ENCODE data around the gene FOXL2NB.

The FOXL2NB gene

GRCh38 chr3:138945709-138946662 lies 1.0 kb upstream of the FOXL2NB start:
- WGBS (ENCODE audit: insufficient coverage, insufficient read length), result no CpG with 5 or more reads among the region's 120 CpGs
- H3K36me3 ChIP-seq (ENCODE audit: control insufficient read depth, insufficient read depth, low read length), result no peaks in the 10 kb centered on the region
- peaks cover 85% of the 10 kb centered on the region for H3K27me3 ChIP-seq (ENCODE audit: control insufficient read depth, insufficient read depth, low read length)
- H3K4me3 ChIP-seq (ENCODE audit: low read length), result peak overlapping the region; percentile 25
- H3K27ac ChIP-seq (ENCODE audit: low read length), result no peak overlapping the region
- H3K4me1 ChIP-seq (ENCODE audit: control insufficient read depth, insufficient read depth, low read length), result peaks cover 11% of the 10 kb centered on the region; the same call in 1 of the 2 replicates
- DNase-seq (ENCODE audit: low read depth, low spot score), result no peak
- H3K9me3 ChIP-seq (ENCODE audit: control insufficient read depth, insufficient read depth, low read length), result no peaks in the 10 kb centered on the region

DNA sequence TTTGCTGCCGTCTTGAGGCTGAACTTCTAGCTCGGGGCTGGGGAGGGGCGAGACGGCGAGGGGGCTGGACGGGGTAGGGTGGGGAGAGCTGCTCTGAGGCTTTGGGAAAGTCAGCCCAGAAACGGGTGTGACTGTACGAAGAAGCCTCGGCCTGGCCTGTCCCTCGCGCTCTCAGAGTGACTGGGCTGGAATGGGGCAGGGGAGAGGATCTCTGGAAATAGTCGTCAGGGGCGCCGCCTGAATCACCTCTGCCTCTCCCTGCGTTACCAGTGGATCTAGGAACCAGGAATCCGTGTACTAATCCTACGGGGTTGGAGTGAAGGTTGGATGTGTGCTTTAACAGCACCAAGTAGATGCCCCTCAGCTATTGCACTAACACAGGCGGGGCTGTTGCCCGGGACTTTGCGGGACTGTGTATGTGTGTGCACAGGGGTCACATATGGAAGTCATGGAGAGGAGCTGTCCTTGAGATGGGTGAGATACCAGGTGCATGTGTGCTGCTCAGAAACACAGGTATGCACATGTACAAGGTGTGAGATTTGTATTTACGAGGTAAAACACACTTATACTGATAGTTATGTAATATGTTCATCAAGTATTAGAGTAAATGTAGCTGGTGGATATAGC lies 591 bp downstream of the FOXL2NB start:
- DNase-seq (ENCODE audit: low read depth, low spot score), result no peak
- Histone ChIP-seq H3K4me3 (ENCODE audit: low read length) (peak overlapping the region; percentile 25; the same call in 1 of the 2 replicates), H3K9me3 (ENCODE audit: control insufficient read depth, insufficient read depth, low read length) (no peaks in the 10 kb centered on the region), H3K36me3 (ENCODE audit: control insufficient read depth, insufficient read depth, low read length) (no peaks in the 10 kb centered on the region), H3K27ac (ENCODE audit: low read length) (no peak overlapping the region), H3K4me1 (ENCODE audit: control insufficient read depth, insufficient read depth, low read length) (peaks cover 11% of the 10 kb centered on the region), H3K27me3 (ENCODE audit: control insufficient read depth, insufficient read depth, low read length) (peaks cover 86% of the 10 kb centered on the region)
- WGBS (ENCODE audit: insufficient coverage, insufficient read length), result no CpG with 5 or more reads among the region's 21 CpGs

DNA sequence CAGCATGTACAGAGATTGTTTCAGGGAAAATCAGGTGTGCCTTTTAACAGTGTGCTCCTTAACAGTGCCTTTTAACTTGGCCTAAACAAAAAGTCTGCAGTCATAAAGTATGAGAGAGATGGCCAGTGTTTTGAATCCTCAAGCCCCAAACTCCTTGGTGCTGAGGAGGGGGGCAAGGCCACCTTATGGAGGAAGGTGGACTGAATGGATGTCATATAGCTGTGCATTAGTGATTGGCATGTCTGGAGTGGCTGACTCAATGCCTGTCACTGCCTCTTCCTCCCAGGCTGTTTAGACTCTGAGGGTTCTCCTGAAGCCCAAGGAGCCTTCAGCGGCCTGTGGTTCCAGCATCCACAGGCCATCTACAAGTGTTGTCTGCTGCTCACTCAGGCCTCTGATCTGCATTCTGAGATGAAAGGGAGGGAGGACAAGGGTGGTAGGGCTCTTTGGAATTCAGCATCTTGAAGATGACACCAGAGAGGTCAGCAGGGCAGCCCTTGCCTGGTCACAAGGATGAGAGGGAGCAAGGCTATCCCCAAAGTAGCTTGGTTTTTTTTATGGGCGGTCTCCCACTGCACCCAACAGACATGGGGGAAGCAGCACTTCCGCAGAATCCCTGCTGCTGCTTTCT lies 1.5 kb downstream of the FOXL2NB start:
- Histone ChIP-seq H3K9me3 (ENCODE audit: control insufficient read depth, insufficient read depth, low read length) (no peaks in the 10 kb centered on the region), H3K27me3 (ENCODE audit: control insufficient read depth, insufficient read depth, low read length) (peaks cover 78% of the 10 kb centered on the region), H3K27ac (ENCODE audit: low read length) (no peak overlapping the region), H3K4me3 (ENCODE audit: low read length) (no peak overlapping the region), H3K36me3 (ENCODE audit: control insufficient read depth, insufficient read depth, low read length) (no peaks in the 10 kb centered on the region), H3K4me1 (ENCODE audit: control insufficient read depth, insufficient read depth, low read length) (peaks cover 10% of the 10 kb centered on the region)
- no peak for DNase-seq (ENCODE audit: low read depth, low spot score)
- no CpG with 5 or more reads among the region's 3 CpGs for WGBS (ENCODE audit: insufficient coverage, insufficient read length)

DNA sequence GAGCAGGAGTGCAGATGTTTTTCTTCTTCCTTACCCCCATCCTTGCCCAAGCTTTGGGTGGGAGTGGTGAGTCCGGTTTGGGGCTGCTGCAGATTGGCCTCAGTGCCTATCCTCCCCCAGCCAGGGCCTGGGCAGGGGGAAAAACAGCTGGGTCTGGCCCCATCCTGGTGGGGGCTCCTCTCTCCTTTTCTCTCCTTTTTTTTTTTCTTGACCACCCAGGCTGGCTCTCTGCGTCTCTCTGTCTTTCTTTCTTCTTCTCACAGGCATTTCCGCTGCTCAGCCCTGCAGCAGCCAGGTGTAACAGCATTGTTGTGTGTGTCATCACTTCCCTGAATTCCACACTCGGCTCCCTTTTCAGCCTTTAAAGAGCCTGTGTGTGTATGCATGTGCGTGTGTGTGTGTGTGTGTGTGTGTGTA lies 2.0 kb downstream of the FOXL2NB start:
- Histone ChIP-seq H3K27ac (ENCODE audit: low read length) (no peak overlapping the region), H3K27me3 (ENCODE audit: control insufficient read depth, insufficient read depth, low read length) (peaks cover 72% of the 10 kb centered on the region), H3K36me3 (ENCODE audit: control insufficient read depth, insufficient read depth, low read length) (no peaks in the 10 kb centered on the region), H3K9me3 (ENCODE audit: control insufficient read depth, insufficient read depth, low read length) (no peaks in the 10 kb centered on the region), H3K4me3 (ENCODE audit: low read length) (no peak overlapping the region), H3K4me1 (ENCODE audit: control insufficient read depth, insufficient read depth, low read length) (peaks cover 10% of the 10 kb centered on the region)
- no CpG with 5 or more reads among the region's 5 CpGs for WGBS (ENCODE audit: insufficient coverage, insufficient read length)
- DNase-seq (ENCODE audit: low read depth, low spot score), result no peak

GRCh38 chr3:138949445-138950005 lies 2.5 kb downstream of the FOXL2NB start:
- H3K9me3 ChIP-seq (ENCODE audit: control insufficient read depth, insufficient read depth, low read length), result no peaks in the 10 kb centered on the region
- peaks cover 68% of the 10 kb centered on the region for H3K27me3 ChIP-seq (ENCODE audit: control insufficient read depth, insufficient read depth, low read length)
- WGBS (ENCODE audit: insufficient coverage, insufficient read length), result no CpG with 5 or more reads among the region's 27 CpGs
- no peak overlapping the region for H3K27ac ChIP-seq (ENCODE audit: low read length)
- H3K36me3 ChIP-seq (ENCODE audit: control insufficient read depth, insufficient read depth, low read length), result no peaks in the 10 kb centered on the region
- peaks cover 10% of the 10 kb centered on the region for H3K4me1 ChIP-seq (ENCODE audit: control insufficient read depth, insufficient read depth, low read length)
- H3K4me3 ChIP-seq (ENCODE audit: low read length), result peak overlapping the region; percentile 23; the same call in 1 of the 2 replicates
- DNase-seq (ENCODE audit: low read depth, low spot score), result no peak

DNA sequence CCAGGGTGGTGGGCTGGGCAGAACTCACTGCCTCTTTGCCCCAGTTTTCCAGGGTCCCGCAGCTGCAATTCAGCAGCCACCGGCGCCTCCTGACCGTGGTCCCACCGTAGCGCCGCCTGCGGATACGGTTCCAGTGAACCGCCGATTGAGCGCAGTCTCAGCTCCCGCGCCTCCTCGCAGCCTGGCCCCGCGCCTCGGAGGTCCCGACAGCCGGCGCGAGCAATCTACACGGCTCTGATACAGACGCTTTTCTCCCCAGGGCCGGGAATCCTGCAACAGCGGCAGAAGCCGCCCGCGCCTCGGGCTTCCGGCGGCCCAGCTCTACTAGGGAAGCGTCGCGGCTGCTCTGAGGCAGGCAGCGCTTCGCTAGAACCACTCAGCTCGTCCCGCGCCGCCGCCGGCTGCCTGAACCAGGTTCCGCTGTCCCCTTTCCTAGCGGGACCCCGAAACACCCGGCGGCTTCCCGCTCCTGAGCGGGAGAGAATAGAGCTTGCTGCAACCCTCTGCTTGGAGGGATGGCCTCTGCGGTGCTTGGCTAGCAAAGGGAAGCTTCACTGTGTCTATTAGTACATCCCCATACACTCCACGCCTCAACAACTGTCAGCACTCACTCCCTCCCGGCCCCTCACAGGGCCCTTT lies 3.1 kb downstream of the FOXL2NB start:
- H3K4me1 ChIP-seq (ENCODE audit: control insufficient read depth, insufficient read depth, low read length), result peaks cover 10% of the 10 kb centered on the region
- H3K4me3 ChIP-seq (ENCODE audit: low read length), result peak overlapping the region; percentile 23; the same call in 1 of the 2 replicates
- WGBS (ENCODE audit: insufficient coverage, insufficient read length), result no CpG with 5 or more reads among the region's 53 CpGs
- peaks cover 62% of the 10 kb centered on the region for H3K27me3 ChIP-seq (ENCODE audit: control insufficient read depth, insufficient read depth, low read length)
- H3K36me3 ChIP-seq (ENCODE audit: control insufficient read depth, insufficient read depth, low read length), result no peaks in the 10 kb centered on the region
- H3K9me3 ChIP-seq (ENCODE audit: control insufficient read depth, insufficient read depth, low read length), result no peaks in the 10 kb centered on the region
- no peak overlapping the region for H3K27ac ChIP-seq (ENCODE audit: low read length)
- DNase-seq (ENCODE audit: low read depth, low spot score), result no peak

GRCh38 chr3:138950701-138951100 lies 3.7 kb downstream of the FOXL2NB start:
- H3K27me3 ChIP-seq (ENCODE audit: control insufficient read depth, insufficient read depth, low read length), result peaks cover 58% of the 10 kb centered on the region
- H3K9me3 ChIP-seq (ENCODE audit: control insufficient read depth, insufficient read depth, low read length), result no peaks in the 10 kb centered on the region
- no CpG with 5 or more reads among the region's 8 CpGs for WGBS (ENCODE audit: insufficient coverage, insufficient read length)
- DNase-seq (ENCODE audit: low read depth, low spot score), result no peak
- peaks cover 10% of the 10 kb centered on the region for H3K4me1 ChIP-seq (ENCODE audit: control insufficient read depth, insufficient read depth, low read length)
- H3K36me3 ChIP-seq (ENCODE audit: control insufficient read depth, insufficient read depth, low read length), result no peaks in the 10 kb centered on the region
- H3K27ac ChIP-seq (ENCODE audit: low read length), result no peak overlapping the region
- no peak overlapping the region; the same call in 1 of the 2 replicates for H3K4me3 ChIP-seq (ENCODE audit: low read length)

DNA sequence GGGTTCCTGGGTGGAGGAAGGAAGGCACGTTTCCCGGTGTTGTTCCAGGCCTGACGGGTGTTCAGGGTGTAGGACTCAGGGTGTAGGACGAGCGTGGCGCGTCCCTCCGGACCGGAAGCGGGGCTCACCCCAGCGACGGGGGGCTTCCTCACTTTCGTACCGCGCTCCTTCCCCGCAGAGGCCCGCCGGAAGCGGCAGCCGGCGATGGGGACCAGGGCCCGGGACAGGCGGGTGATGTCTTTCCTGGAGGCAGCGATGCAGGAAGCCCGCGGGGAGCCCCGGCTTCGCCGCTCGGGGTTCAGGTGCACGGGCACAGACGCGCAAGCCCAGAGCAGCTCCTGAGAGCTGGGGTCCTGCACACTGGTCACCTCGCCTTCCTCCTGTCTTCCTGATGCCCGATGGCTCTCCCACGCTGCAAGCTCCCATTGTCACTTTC lies 13.4 kb downstream of the FOXL2NB start:
- Histone ChIP-seq H3K9me3 (ENCODE audit: control insufficient read depth, insufficient read depth, low read length) (no peaks in the 10 kb centered on the region), H3K4me3 (ENCODE audit: low read length) (no peak overlapping the region), H3K27me3 (ENCODE audit: control insufficient read depth, insufficient read depth, low read length) (no peaks in the 10 kb centered on the region), H3K36me3 (ENCODE audit: control insufficient read depth, insufficient read depth, low read length) (no peaks in the 10 kb centered on the region), H3K4me1 (ENCODE audit: control insufficient read depth, insufficient read depth, low read length) (no peaks in the 10 kb centered on the region), H3K27ac (ENCODE audit: low read length) (no peak overlapping the region)
- no peak for DNase-seq (ENCODE audit: low read depth, low spot score)
- no CpG with 5 or more reads among the region's 36 CpGs for WGBS (ENCODE audit: insufficient coverage, insufficient read length)

DNA sequence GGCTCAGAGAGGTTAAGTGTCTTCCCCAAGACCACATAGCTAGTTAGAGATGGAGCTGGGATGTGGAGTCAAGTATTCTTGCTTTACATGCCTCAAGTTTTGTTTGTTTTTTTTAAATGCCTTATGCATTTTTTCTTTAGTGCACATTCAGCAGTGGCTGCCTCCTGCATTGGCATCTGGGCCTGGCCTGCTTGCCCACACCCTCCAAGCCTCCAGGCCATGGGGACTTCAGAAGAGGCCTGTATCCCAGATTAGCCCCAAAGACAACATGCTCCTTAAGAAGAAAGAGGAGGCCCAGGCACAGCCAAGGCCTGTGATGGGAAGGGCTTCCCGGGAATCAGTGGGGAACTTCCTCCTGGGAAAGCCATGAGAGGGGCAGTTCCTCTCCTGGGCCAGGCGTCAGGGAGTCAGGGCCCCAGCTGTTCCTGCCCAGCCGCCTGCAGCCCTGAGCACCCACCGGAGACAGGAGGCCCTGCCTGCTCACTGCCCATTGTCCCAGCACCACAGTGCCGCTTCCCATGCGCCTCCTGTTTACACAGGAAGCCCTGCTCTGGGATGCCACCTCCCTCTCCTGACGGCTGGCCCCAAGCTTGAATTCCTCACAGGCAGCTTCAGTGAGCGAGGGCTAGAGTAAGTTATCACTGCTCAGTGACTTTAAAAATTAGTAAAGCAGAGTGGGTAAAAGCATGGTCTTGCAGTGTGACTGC lies 16.0 kb downstream of the FOXL2NB start:
- Histone ChIP-seq H3K4me1 (ENCODE audit: control insufficient read depth, insufficient read depth, low read length) (no peaks in the 10 kb centered on the region), H3K36me3 (ENCODE audit: control insufficient read depth, insufficient read depth, low read length) (no peaks in the 10 kb centered on the region), H3K27ac (ENCODE audit: low read length) (no peak overlapping the region), H3K27me3 (ENCODE audit: control insufficient read depth, insufficient read depth, low read length) (no peaks in the 10 kb centered on the region), H3K4me3 (ENCODE audit: low read length) (no peak overlapping the region), H3K9me3 (ENCODE audit: control insufficient read depth, insufficient read depth, low read length) (no peaks in the 10 kb centered on the region)
- WGBS (ENCODE audit: insufficient coverage, insufficient read length), result no CpG with 5 or more reads among the region's 8 CpGs
- DNase-seq (ENCODE audit: low read depth, low spot score), result no peak
